ENCODE measurements around the gene STEAP2.
A peak's percentile ranks its signal among the peaks of the same experiment; 100 is the strongest.
"Not testable (repeated sequence)": the region's sequence is repeated elsewhere in the genome, so short reads cannot be mapped to it uniquely, and the experiment has no call there.

STEAP2 gene

GRCh38 chr7:90211391-90212148, at the start of gene STEAP2:
Gene STEAP2 (plus strand): TSS chr7:90211740. CDS start chr7:90225083, 13,343 bp downstream.
- DNase-seq, result peak; percentile 96

DNA sequence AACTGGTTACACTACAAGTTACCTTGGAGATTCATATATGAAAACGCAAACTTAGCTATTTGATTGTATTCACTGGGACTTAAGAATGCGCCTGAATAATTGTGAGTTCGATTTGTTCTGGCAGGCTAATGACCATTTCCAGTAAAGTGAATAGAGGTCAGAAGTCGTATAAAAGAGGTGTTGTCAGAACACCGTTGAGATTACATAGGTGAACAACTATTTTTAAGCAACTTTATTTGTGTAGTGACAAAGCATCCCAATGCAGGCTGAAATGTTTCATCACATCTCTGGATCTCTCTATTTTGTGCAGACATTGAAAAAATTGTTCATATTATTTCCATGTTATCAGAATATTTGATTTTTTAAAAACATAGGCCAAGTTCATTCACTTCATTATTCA, 48.0 kb upstream of the STEAP2 start:
- no peak for DNase-seq

- no peak for DNase-seq
These were observed 45.8 kb upstream of the STEAP2 start for GRCh38 chr7:90165724-90166123.

DNA sequence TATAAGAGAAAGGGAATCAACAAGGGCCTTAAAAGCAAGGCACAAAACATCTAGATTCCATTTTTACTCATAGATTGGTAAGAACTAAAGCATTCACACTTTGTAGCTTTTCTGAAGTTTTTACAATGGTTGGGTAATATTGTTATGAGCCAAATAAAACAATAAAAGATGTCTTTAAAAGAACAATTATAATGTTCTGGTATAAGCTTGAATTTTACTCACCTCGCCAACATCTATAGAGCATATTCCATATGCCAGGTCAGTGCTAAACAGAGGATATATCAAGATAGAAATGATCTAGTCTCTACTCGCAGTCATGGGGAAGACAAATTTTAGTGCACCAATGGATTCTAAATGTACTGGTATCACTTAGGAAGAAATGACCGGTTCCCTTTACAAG, 45.4 kb upstream of the STEAP2 start:
- no peak for DNase-seq

DNA sequence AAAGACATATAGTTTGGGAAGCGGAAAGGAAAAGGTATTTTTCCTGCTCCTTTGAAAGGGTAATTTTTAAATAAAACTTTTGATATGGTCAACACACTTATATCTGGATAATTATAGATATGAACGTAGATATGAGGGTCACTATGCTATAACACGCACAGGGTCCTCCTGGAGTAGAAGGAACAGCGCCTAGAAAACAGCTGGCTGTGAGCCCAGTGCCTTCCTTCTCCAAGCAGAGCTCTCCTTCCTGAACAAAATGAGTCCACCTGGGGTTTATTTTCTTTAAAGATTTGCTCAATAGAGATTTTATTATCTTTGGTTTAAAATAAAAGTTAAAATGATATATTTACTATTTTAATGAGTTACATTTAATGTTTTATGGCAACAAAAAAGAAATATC, 44.2 kb upstream of the STEAP2 start:
- DNase-seq, result no peak

DNA sequence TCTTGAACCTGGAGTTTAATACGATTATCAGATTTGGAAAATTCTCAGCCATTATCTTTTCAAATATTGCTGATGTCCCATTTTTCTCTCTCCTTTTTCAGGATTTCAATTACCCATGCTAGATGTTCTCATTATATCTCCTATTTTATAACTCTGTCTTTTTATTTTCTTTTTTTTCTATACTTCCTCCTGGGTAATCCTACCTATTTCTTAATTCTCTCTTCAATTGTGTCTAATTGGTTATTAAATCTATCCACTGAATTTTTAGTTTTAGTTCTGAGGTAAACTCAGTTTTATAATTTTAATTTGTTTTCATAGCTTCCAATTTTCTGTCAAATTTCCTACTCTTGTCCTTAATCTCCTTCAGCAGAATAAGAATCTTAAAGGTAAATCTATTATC, 41.6 kb upstream of the STEAP2 start:
- DNase-seq, result no peak

DNA sequence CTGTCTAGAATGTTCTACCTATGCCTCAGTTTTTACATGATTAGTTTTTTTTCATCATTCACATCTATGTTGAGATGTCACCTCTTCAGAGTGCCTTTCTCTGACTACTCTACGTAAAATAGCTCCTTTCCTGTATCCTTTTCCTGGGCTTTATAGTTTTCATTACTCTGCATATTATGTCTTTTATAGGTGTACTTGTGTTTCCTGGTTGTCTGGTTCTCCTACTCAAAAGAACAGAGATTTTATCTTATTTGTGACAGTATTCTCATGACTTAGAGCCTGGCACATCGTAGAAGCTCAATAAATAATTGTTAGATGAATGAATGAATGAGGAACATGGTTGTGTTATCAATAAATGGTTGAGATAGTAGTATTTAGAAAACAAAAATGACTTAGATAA, 39.4 kb upstream of the STEAP2 start:
- DNase-seq, result no peak

GRCh38 chr7:90172624-90173023, 38.9 kb upstream of the STEAP2 start:
- no peak for DNase-seq

DNA sequence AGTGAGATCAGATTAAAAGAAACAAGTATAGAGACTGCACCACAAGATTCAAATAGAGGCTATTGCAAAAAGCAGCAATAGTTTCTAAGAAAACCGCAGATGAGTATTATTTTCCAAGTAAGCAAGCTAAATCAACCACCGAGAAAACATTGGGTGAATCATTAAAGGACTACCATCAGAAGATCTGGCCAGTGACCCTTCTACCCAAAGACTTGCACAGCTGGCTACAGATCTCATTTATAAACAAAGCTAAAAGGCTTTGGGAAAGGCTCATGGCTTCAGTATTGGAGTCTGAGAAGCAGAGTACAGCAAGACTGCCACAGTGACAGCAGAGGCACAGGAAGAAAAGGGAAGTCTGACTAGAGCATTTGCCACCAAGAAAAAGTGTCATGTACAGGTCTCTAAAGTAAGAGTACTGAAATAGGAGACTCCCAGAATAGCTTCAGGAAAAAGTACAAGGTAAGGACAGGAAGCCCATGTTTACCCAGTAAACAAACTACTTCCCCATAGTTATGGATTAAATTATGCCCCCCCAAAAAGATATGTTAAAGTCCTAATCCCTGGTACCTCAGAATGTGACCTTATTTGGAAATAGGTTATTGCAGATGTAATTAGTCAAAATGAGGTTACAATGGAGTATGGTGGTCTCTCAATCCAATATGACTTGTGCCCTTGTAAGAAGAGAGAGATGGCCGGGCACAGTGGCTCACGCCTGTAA, 38.3 kb upstream of the STEAP2 start:
- DNase-seq, result peak; percentile 50

GRCh38 chr7:90175667-90176066, 35.9 kb upstream of the STEAP2 start:
- DNase-seq, result no peak

GRCh38 chr7:90176195-90176594, 35.3 kb upstream of the STEAP2 start:
- peak; percentile 25 for DNase-seq

DNA sequence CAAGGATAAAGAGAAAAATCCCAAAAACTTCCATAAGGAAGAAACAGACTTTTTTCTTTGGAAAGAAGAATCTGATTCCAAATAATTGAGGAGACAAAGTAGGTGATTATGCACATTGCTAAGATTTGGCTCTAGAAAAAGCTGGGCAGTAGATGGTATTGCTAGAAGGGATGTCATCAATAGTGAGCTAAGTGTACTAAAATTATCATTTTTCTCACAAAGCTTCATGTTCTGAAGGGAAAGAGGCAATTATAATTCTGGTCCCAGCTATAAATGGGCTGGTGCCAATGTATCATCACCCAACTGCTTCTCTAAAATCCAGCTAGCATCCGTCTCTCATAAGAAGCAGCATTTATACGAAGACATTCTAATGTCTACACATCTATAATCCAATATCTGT, 33.4 kb upstream of the STEAP2 start:
- no peak for DNase-seq

GRCh38 chr7:90178679-90179278, 32.8 kb upstream of the STEAP2 start:
- DNase-seq, result peak; percentile 64

GRCh38 chr7:90180011-90180585, 31.4 kb upstream of the STEAP2 start:
- DNase-seq, result peak; percentile 50

- DNase-seq, result peak; percentile 33
These were observed 30.9 kb upstream of the STEAP2 start for GRCh38 chr7:90180649-90181048.

DNA sequence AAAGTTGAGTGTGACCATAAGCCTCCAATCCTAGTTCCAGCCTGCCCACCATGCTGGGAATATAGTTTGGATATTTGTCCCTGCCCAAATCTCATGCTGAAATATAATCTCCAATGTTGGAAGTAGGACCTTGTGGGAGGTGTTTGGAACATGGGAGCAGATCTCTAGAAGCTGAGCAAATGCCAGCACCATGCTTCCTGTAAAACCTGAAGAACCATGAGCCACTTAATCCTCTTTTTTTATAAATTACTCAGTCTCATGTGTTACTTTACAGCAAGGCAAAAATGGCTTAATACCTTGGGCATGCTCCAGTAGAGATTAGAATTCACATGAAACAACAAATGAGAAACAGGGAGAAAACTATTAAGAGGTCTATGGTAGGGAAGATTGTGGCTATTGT, 30.1 kb upstream of the STEAP2 start:
- no peak for DNase-seq

GRCh38 chr7:90186290-90186689, 25.2 kb upstream of the STEAP2 start:
- not testable (repeated sequence) for DNase-seq

DNA sequence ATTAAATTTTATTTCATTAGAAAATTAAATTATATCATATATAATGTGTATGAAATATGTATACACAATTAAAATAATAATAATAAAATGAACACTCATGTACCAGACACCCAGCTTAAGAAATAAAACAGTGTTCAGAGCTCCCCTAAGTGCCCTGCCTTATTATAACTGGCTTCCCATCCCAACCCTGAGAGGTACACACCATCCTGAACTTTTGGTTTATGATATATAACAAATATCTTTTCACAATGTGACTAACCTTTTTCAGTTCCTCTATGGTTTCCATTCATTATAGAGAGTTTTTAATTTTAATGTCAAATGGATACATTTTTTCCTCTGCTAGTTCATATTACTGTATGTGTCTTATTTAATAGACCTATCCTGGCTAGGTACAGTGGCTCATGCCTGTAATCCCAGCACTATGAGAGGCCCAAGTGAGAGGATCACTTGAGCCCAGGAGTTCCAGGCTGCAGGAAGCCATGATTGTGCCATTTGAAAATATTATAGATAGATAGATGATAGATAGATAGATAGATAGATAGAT, 24.0 kb upstream of the STEAP2 start:
- DNase-seq, result no peak

- peak; percentile 20 for DNase-seq
These were observed 23.3 kb upstream of the STEAP2 start for GRCh38 chr7:90188281-90188680.

GRCh38 chr7:90190995-90191394, 20.5 kb upstream of the STEAP2 start:
- no peak for DNase-seq

DNA sequence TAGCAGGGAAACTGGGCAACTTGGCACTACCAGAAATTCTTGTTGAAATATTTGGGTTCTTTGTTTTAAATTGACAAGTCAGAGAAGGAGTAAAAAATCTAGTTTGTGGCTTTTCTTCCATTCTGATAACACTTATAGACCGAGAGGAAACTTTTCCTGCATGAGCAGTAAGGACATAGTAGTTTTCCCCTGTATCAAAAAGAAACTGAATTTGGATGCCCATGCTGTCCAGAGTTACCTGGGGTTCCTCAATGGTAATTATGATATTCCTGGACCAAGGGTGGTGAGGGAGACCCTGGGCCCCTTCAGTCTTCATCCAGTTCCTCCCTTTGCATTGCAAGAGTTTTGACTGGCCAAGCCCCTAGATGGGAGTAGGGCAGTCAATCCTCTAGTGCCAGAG, 19.9 kb upstream of the STEAP2 start:
- no peak for DNase-seq

- no peak for DNase-seq
These were observed 18.4 kb upstream of the STEAP2 start for GRCh38 chr7:90192876-90193750.
